Stimulated activated CD8-positive, alpha-beta memory T cell treated with anti-CD3 and anti-CD28 coated beads, Interleukin-7, amount 100 ng/mL, for 24 hours (primary cell): ENCODE data around the gene FPR1.

Experiments used
- DNase-seq: peaks from one replicate; pipeline ENCODE4 v3.0.0-alpha.2; 2020; ENCODE audit warnings: low read depth

Gene FPR1

DNA sequence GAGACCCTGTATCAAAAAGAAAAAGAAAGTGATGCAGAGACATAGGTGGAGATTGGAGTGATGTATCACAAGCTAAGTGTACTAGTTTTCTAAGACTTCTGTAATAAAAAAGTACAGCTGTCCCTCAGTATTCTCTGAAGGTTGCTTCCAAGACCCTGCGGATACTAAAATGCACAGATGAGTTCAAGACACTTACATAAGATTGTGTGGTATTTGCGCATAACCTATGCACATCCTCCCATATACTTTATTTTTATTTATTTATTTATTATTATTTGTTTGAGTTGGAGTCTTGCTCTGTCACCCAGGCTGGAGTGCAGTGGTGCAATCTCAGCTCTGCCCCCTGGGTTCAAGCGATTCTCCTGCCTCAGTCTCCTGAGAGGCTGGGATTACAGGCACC lies 14.3 kb downstream of the FPR1 start:
- DNase-seq, result no peak

GRCh38 chr19:51735759-51736449 lies 15.8 kb downstream of the FPR1 start:
- DNase-seq, result no peak

GRCh38 chr19:51733742-51734522 lies 17.7 kb downstream of the FPR1 start:
- no peak for DNase-seq

- no peak for DNase-seq
Observed at GRCh38 chr19:51729781-51730180, 21.9 kb downstream of the FPR1 start.

DNA sequence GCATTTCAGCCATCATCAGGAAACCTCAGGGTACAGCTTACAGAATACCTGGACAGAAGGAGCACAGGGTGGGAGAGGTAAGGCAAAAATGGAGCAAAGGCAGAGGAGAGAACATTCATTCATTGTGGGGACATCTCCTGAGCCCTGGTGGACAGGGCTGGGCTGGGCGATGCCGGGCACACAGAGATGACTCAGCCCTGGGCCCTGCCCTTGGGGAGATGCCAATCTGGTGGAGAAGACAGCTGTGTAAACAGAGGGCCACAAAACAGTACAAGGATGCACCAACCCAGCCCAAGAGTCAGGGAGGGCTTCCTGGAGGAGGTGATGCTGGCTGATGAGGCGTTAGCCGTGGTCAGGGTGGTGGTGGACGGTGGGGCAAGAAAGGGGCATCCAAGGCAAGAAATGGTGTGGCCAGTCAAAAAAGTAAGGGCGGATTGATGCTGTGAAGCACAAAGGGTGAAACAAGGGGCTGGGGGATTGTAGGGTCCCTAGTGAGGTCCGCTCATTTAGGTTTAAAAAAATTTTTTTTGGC lies 24.3 kb downstream of the FPR1 start:
- DNase-seq, result no peak

- no peak for DNase-seq
Observed at GRCh38 chr19:51726049-51726448, 25.6 kb downstream of the FPR1 start.

DNA sequence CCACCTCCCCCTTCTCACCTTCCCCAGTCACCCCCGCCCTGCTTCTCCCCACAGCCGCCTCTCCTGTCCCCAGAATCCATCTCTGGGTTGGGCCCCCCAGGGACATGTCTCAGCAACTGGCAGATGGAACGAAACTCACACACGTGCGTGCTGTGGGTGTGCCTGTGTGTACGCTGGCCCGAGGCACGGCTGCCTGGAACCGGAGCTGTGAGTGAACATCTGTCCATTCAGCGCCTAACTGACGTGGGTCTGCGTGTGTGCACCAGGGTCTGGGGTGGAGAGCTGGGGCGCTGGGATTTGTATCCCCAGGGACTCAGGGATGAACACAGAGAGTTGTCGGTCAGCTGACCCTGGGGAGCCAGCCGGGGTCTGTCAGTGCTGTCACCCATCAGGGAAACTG lies 27.1 kb downstream of the FPR1 start:
- no peak for DNase-seq

- DNase-seq, result no peak
Observed at GRCh38 chr19:51722492-51722891, 29.2 kb downstream of the FPR1 start.

DNA sequence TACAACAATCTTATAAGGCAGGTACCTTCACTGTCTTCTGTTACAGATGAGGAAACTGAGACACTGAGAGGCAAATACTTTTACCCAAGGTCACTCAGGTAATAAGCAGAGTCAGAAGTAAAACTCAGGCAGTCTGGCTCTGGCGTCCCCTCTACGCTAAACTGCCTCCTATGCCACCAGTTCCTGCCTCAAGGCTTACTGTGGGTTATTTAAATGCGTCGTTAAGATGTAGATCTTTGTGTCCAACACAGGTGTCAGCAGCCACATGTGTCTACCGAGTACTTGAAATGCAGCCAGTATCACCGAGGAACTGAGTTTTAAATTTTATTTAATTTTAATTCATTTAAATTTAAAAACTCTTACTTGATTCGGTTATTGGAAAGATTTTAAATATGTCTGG lies 29.8 kb downstream of the FPR1 start:
- no peak for DNase-seq

DNA sequence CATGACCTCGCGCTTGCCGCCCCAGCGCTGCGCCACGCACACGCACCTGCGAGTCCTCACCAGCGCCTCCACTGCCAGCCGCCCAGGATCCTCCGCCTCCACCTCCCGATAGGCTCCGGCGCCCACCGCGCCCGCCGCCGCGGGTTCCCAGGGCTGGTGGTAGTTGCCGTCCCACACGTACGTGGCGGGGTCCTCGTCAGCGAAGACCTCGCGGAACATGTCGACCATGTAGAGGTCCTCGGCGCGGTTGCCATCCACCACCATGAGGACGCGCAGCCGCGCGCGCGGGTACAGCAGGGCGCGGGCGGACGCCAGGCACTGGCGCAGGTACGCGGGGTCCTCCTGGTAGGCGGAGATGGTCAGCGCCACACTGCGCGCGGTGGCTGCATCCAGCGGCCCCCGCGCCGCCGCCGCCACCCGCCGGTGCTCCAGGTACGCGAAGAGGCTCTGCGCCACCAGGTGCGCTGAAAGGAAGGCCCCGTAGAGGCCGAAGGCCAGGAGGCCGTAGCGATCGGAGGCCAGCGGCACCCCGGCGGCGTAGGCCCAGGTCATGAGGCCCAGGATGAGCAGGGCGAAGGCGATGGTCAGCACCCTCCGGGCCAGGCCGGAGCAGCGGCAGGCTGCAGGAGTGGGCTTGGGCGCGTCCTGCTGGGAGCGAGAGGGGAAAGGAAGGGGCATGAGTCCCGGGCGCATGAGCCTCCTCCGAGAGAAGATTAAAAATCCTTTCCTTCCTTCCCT lies 32.3 kb downstream of the FPR1 start:
- DNase-seq, result no peak

- DNase-seq, result no peak
Observed at GRCh38 chr19:51716925-51717324, 34.8 kb downstream of the FPR1 start.

DNA sequence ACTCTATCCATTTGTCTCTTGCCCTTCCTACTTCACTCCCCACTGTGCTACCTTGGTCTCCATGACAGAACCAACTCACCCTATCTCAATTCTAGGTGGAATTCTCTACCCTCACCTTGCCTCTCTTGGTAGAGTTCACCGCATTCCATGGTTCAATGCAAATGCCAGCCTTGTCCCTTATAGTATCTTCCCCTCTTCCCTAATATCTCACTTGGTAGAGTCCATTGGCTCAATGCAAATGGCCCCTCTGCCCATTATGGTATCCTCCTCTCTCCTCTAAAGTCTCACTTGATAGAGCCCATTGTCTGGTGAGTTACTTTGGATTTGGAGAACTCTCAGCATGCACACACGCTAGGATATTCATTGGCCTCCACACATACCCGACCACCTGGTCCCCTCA lies 35.8 kb downstream of the FPR1 start:
- DNase-seq, result no peak

DNA sequence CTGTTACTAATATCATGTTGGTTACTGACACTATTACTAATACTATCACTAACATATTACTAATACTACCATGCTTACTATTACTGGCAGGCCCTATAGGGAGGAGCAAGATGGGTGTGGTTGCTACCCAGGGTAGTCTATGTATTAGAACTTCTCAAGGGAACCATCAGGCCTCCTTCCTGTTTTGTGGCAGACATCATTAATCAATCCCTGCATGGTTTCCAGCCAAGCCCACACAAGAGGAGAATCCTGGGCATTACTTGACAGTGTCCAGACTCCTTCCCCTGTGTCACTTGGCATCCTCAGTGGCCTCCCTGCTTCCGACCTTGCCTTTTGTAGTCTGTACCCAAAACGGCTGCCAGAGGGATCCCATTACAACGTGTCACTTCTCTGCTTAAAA lies 36.8 kb downstream of the FPR1 start:
- DNase-seq, result no peak

DNA sequence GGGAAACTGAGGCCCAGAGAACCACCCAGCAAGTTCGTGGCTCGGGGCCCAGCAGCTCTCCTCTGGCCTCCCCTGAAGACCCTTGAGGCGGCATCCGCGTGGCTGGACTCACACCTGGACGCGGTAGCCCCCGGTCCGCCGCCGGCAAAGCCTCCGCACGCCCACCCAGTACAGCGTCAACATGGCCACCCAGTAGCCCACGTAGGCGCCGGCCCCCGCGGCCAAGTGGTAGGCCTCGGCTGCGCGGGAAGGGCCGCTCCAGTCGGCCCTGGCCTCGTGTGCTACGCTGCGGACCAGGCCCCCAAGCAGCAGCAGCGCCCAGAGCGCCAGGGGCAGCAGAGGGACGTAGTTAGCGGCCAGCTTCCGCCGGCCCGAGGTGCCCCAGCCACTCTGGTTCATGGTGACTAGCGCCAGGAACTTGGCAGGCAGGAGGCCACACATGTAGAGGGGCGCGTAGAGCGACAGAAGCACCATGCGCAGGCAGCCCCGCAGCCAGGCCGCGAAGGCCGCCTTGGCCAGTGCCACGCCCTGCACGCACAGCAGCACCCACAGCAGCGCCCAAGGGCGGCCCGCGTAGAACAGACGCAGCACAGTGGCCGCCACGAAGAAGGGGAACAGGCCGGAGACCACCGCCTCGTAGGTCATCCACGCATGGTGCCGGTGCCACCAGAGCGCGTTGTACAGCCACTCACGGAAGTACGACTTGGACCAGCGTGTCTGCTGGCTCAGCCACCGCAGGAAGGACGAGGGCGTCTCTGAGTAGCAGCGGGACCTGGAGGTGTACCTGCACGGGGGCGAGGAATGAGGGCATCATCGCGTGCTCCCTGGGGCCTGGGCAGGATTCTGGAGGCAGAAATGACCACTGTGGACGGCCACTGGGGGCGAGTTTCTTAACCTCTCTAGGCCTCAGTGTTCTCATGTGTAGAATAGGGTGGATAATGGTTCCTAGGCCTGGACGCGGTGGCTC lies 38.1 kb downstream of the FPR1 start:
- DNase-seq, result no peak

DNA sequence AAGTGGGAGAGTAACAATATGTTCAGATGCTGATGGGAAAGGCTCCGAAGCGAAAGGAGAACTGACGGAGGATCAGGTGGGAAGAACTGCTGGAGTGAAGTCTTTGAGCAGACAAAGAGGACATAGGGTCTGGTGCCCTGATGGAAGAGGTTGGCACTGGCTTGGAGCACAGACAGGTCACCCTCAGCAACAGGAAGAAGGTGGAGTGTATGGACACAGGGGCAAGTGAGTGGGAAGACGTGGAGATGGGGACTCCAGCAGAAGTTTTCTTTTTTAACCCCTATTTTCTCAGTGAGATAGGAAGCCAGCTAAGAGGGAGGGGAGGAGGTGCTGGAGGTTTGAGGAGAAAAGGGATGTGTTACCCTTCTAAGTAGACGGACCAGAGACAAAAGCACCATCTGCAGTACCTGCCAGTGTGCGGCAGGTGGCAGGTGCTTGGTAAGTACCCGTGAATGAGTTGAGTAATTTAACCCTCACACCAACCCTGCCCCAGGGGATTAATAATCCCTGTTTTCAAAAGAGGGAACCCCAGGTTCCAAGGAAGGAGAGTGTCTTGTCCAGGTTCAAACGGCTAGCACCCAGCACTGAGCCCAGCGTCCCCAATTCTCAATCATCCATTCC lies 39.1 kb downstream of the FPR1 start:
- no peak for DNase-seq

- DNase-seq, result no peak
Observed at GRCh38 chr19:51711702-51712101, 40.0 kb downstream of the FPR1 start.

GRCh38 chr19:51710163-51710562 lies 41.5 kb downstream of the FPR1 start:
- no peak for DNase-seq

- no peak for DNase-seq
Observed at GRCh38 chr19:51709575-51709974, 42.1 kb downstream of the FPR1 start.

DNA sequence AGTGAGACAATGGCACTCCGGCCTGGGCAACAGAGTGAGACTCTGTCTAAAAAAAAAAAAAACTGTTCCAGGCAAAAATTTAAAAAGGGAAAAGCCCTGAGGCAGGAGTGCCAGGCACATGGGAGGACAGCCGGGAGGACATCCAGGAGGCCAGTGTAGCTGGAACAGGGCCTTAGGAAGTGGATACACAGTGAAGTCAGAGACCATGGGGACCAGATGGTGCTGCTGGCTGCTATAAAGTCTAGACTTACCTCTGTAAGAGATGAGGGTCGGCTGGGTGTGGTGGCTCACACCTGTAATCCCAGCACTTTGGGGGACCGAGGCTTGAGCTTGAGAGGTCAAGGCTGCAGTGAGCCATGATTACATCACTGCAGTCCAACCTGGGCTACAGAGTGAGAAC lies 42.9 kb downstream of the FPR1 start:
- DNase-seq, result no peak

DNA sequence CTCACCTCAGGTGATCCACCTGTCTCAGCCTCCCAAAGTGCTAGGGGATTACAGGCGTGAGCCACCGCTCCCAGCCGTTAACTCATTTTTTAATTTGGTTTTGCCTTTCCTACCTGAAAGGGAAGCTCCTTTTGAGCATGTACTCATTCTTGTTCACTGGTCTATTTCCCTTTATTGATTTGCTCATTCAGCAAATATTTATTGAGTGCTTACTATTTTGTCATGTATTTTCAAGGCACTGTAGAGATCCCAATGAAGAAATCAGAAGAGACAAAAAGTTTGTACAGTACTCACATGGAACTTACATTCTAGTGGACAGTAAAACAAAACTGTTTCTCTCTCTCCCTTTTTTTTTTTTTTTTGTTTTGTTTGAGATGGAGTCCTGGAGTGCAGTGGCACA lies 44.8 kb downstream of the FPR1 start:
- no peak for DNase-seq

DNA sequence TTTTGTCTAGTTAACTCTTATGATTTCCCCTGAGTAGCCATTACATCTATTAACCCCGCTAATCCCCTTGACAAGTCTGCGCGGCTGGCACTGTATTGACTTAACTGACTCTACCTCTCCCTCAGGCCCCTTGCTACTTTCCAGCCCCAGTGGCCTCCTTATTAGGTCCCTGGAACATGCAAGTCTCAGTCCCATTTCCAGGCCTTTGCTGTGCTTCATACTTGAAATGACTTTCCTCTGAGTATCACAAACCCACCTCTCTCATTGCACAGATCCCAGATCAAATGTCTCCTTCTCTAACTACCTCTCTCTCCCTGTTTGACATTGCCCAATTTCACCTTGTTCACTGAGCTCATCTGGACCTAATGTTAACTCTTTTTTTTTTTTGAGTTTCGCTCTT lies 45.4 kb downstream of the FPR1 start:
- no peak for DNase-seq
